ENCODE measurements around the gene AFM.

- TF ChIP-seq POLR2A (IDR thresholded peaks at IDR 0.05; ENCODE audit: extremely low read depth, insufficient read length) (no peak), CTCF (IDR thresholded peaks at IDR 0.05; ENCODE audit: low read depth, low read length) (no peak)
Observed at GRCh38 chr4:73432169-73433000, 49.2 kb upstream of the AFM start.

All from NB4 (cell line).